Smooth muscle cell (in vitro differentiated cells): Measurements from ENCODE around the gene TMEM108. TPM values are rescaled to one million over a fixed set of nuclear protein-coding genes. Genes with fewer than 3 reads are reported as not detected.

ENCODE experiments used
- DNase-seq: peaks from one replicate; lab custom pipeline; 2025; ENCODE audit not compliant: unreplicated experiment; lab: John Stamatoyannopoulos, UW
- H2AFZ ChIP-seq: fragments of 200-600 bp; sonication (generic); 2 replicates; pipeline ENCODE4 v1.6.0; 2016; ENCODE audit warnings: antibody characterized with exemption, low read depth, mild to moderate bottlenecking
- H3F3A ChIP-seq: fragments of 200-600 bp; sonication (generic); 2 replicates; pipeline ENCODE4 v1.6.0; 2017; ENCODE audit warnings: antibody characterized with exemption, low read depth
- H3K27ac ChIP-seq: fragments of 200-600 bp; sonication (generic); 2 replicates; pipeline ENCODE4 v1.5.1; 2016; ENCODE audit warnings: low read depth, mild to moderate bottlenecking
- H3K27me3 ChIP-seq: fragments of 200-600 bp; sonication (generic); 2 replicates; pipeline ENCODE4 v1.6.1; 2016; ENCODE audit warnings: low read depth, mild to moderate bottlenecking
- H3K36me3 ChIP-seq: fragments of 200-600 bp; sonication (generic); 2 replicates; pipeline ENCODE4 v1.5.1; 2016; ENCODE audit warnings: low read depth
- H3K4me1 ChIP-seq: fragments of 200-600 bp; sonication (generic); 2 replicates; pipeline ENCODE4 v1.5.1; 2016; ENCODE audit warnings: low read depth
- H3K4me2 ChIP-seq: fragments of 200-600 bp; sonication (generic); 2 replicates; pipeline ENCODE4 v1.6.0; 2016; ENCODE audit warnings: mild to moderate bottlenecking
- H3K4me3 ChIP-seq: fragments of 200-600 bp; sonication (generic); 2 replicates; pipeline ENCODE4 v1.5.1; 2016; ENCODE audit warnings: mild to moderate bottlenecking
- H3K79me2 ChIP-seq: fragments of 200-600 bp; sonication (generic); 2 replicates; pipeline ENCODE4 v1.6.0; 2016; ENCODE audit warnings: low read depth, mild to moderate bottlenecking
- H3K9ac ChIP-seq: fragments of 200-600 bp; sonication (generic); 2 replicates; pipeline ENCODE4 v1.6.0; 2016; ENCODE audit warnings: low read depth
- H3K9me3 ChIP-seq: fragments of 200-600 bp; sonication (generic); replicated peaks from 2 replicates; pipeline ENCODE4 v1.5.1; 2016; ENCODE audit warnings: low read depth
- H4K20me1 ChIP-seq: fragments of 200-600 bp; sonication (generic); 2 replicates; pipeline ENCODE4 v1.6.0; 2016; ENCODE audit warnings: low read depth
- CTCF ChIP-seq: fragments of 200-600 bp; sonication (generic); IDR thresholded peaks from 2 replicates; pipeline ENCODE4 v1.5.1; 2017; ENCODE audit warnings: borderline replicate concordance, mild to moderate bottlenecking, antibody characterized with exemption; ENCODE audit not compliant: insufficient read depth, poor library complexity, severe bottlenecking
- WGBS: methylation state at CpG from one replicate; pipeline ENCODE4 v1.1.7; 2016; ENCODE audit warnings: low lambda C conversion rate; 5-methylcytosine and 5-hydroxymethylcytosine counted together
- polyA plus RNA-seq: library from polyadenylated mRNA; unstranded; fragments of >200 nt; fragmentation: Nextera tagmentation; extraction: Ambion mirVana; gene quantifications from 2 replicates; pipeline ENCODE4 v1.2.1, GENCODE V29; 2016
- total RNA-seq: library from RNA; depleted of rRNA; stranded (reverse); fragments of >200 nt; gene quantifications from 2 replicates; pipeline ENCODE4 v1.2.3, GENCODE V29; 2014

TMEM108 gene
- total and polyA plus RNA-seq, 2 experiments from 2014 or later, result 2.4 to 10.8 TPM

GRCh38 chr3:133092681-133093080 is 54.5 kb downstream of the TMEM108 start:
- no peak for TF ChIP-seq CTCF
- Histone ChIP-seq H3K27me3 (no peaks in the 10 kb centered on the region), H3K36me3 (no peaks in the 10 kb centered on the region), H3F3A (no peaks in the 10 kb centered on the region), H3K9ac (no peak overlapping the region), H3K79me2 (no peaks in the 10 kb centered on the region), H3K4me1 (no peaks in the 10 kb centered on the region), H3K4me3 (no peak overlapping the region), H4K20me1 (no peaks in the 10 kb centered on the region), H3K4me2 (peak overlapping the region; percentile 46), H2AFZ (no peak overlapping the region), H3K9me3 (no peaks in the 10 kb centered on the region), H3K27ac (no peak overlapping the region)
- 80% methylated on average over 2 of the region's 2 CpGs for WGBS
- no peak for DNase-seq

GRCh38 chr3:133093366-133093765 is 55.2 kb downstream of the TMEM108 start:
- WGBS, result 97% methylated on average over 1 of the region's 1 CpG
- Histone ChIP-seq H2AFZ (no peak overlapping the region), H3K4me3 (no peak overlapping the region), H3K27ac (no peak overlapping the region), H3F3A (no peaks in the 10 kb centered on the region), H3K9me3 (no peaks in the 10 kb centered on the region), H3K36me3 (no peaks in the 10 kb centered on the region), H3K4me1 (no peaks in the 10 kb centered on the region), H3K4me2 (no peak overlapping the region), H3K27me3 (no peaks in the 10 kb centered on the region), H3K79me2 (no peaks in the 10 kb centered on the region), H3K9ac (no peak overlapping the region), H4K20me1 (no peaks in the 10 kb centered on the region)
- TF ChIP-seq CTCF, result no peak
- DNase-seq, result no peak

- no peaks in the 10 kb centered on the region for H3K79me2 ChIP-seq
- 79% methylated on average over 3 of the region's 3 CpGs for WGBS
- no peaks in the 10 kb centered on the region for H3K36me3 ChIP-seq
- no peak for TF ChIP-seq CTCF
- no peaks in the 10 kb centered on the region for H3K27me3 ChIP-seq
- no peak overlapping the region for H3K4me2 ChIP-seq
- no peak overlapping the region for H3K4me3 ChIP-seq
- H3K9me3 ChIP-seq, result no peaks in the 10 kb centered on the region
- H3F3A ChIP-seq, result no peaks in the 10 kb centered on the region
- DNase-seq, result no peak
- no peaks in the 10 kb centered on the region for H4K20me1 ChIP-seq
- no peaks in the 10 kb centered on the region for H3K4me1 ChIP-seq
- no peak overlapping the region for H3K27ac ChIP-seq
- H3K9ac ChIP-seq, result no peak overlapping the region
- no peak overlapping the region for H2AFZ ChIP-seq
Observed at GRCh38 chr3:133096900-133097613, 58.9 kb downstream of the TMEM108 start.

- H2AFZ ChIP-seq, result no peak overlapping the region
- peaks cover 4% of the 10 kb centered on the region for H3K4me1 ChIP-seq
- H3K79me2 ChIP-seq, result no peaks in the 10 kb centered on the region
- H3K9me3 ChIP-seq, result no peaks in the 10 kb centered on the region
- H3K9ac ChIP-seq, result no peak overlapping the region
- no peaks in the 10 kb centered on the region for H3F3A ChIP-seq
- no peak for DNase-seq
- H3K36me3 ChIP-seq, result no peaks in the 10 kb centered on the region
- no peak overlapping the region for H3K27ac ChIP-seq
- H3K27me3 ChIP-seq, result no peaks in the 10 kb centered on the region
- no peak overlapping the region for H3K4me3 ChIP-seq
- no peaks in the 10 kb centered on the region for H4K20me1 ChIP-seq
- H3K4me2 ChIP-seq, result no peak overlapping the region
- no peak for TF ChIP-seq CTCF
Observed at GRCh38 chr3:133103706-133104105, 65.5 kb downstream of the TMEM108 start.
